GM19397 (cell line): ENCODE data around the gene GPR65.

Source experiments
- ATAC-seq: cut with Tn5 transposase; IDR thresholded peaks from one replicate; pipeline ENCODE4 v1.9.1; 2021; ENCODE audit warnings: mild to moderate bottlenecking, moderate library complexity; ENCODE audit not compliant: unreplicated experiment

Gene GPR65

GRCh38 chr14:88037325-88037724 is 32.4 kb downstream of the GPR65 start:
- ATAC-seq: no peak

- no peak for ATAC-seq
Measured at GRCh38 chr14:88039197-88039596, 34.3 kb downstream of the GPR65 start.

- ATAC-seq: no peak
Measured at GRCh38 chr14:88040146-88040545, 35.2 kb downstream of the GPR65 start.

- no peak for ATAC-seq
Measured at GRCh38 chr14:88043529-88044443, 38.9 kb downstream of the GPR65 start.

- no peak for ATAC-seq
Measured at GRCh38 chr14:88044444-88044758, 39.5 kb downstream of the GPR65 start.

- ATAC-seq: no peak
Measured at GRCh38 chr14:88044776-88045446, 40.0 kb downstream of the GPR65 start.

GRCh38 chr14:88045705-88046104 is 40.8 kb downstream of the GPR65 start:
- no peak for ATAC-seq

- ATAC-seq: no peak
Measured at GRCh38 chr14:88048351-88048750, 43.4 kb downstream of the GPR65 start.

GRCh38 chr14:88049266-88049665 is 44.3 kb downstream of the GPR65 start:
- ATAC-seq: no peak

- ATAC-seq: no peak
Measured at GRCh38 chr14:88049936-88050335, 45.0 kb downstream of the GPR65 start.

- no peak for ATAC-seq
Measured at GRCh38 chr14:88060576-88060975, 55.6 kb downstream of the GPR65 start.

- no peak for ATAC-seq
Measured at GRCh38 chr14:88063811-88064210, 58.9 kb downstream of the GPR65 start.
